Tibial nerve (tissue), 4 donors: ENCODE results near the gene BTNL3. TPM values are rescaled to one million over a fixed set of nuclear protein-coding genes. Genes with fewer than 3 reads are reported as not detected.

Experiments used
- DNase-seq, 2 donors: peaks; one replicate each; pipeline ENCODE4 v3.0.0-alpha.2; 2019; ENCODE audit warnings: low spot score in 2 of 2
- H3K27ac ChIP-seq, 4 donors: fragments of 200-600 bp; sonication (generic) in 3 of 4; one replicate each; pipeline ENCODE4 v1.5.1; 2017 to 2019; ENCODE audit warnings: mild to moderate bottlenecking in 1 of 4
- H3K27me3 ChIP-seq, 2 donors: fragments of 200-600 bp; sonication (generic) in 1 of 2; one replicate each; pipeline versions ENCODE4 v1.5.1 to v1.6.0; 2017 to 2019
- H3K36me3 ChIP-seq, 3 donors: fragments of 200-600 bp; sonication (generic); one replicate each; pipeline ENCODE4 v1.5.1; 2018 to 2019
- H3K4me1 ChIP-seq, 4 donors: fragments of 200-600 bp; sonication (generic) in 3 of 4; one replicate each; pipeline ENCODE4 v1.5.1; 2017 to 2019
- H3K4me3 ChIP-seq, 4 donors: fragments of 200-600 bp; sonication (generic) in 3 of 4; one replicate each; pipeline ENCODE4 v1.5.1; 2017 to 2019; ENCODE audit warnings: mild to moderate bottlenecking in 1 of 4, moderate library complexity in 1 of 4
- H3K9me3 ChIP-seq, 4 donors: fragments of 200-600 bp; sonication (generic) in 3 of 4; one replicate each; pipeline ENCODE4 v1.5.1; 2017 to 2019
- CTCF ChIP-seq, 5 experiments: fragments of 200-600 bp in 3 of 5; fragments of 450-650 bp in 2 of 5; sonication (generic) in 3 of 5; IDR thresholded peaks; one replicate each; pipeline ENCODE4 v1.5.1; 2016 to 2019; ENCODE audit warnings: antibody characterized with exemption in 5 of 5, mild to moderate bottlenecking in 3 of 5, moderate library complexity in 2 of 5
- EP300 ChIP-seq, 2 donors: sonication (generic); formaldehyde crosslinking; IDR thresholded peaks; one replicate each; pipeline ENCODE4 v1.6.1; 2017; ENCODE audit warnings: antibody characterized with exemption in 2 of 2, mild to moderate bottlenecking in 1 of 2
- POLR2A ChIP-seq, 2 donors: fragments of 450-650 bp; IDR thresholded peaks; one replicate each; pipeline ENCODE4 v1.6.1; 2017; ENCODE audit warnings: antibody characterized with exemption in 2 of 2, mild to moderate bottlenecking in 2 of 2, moderate library complexity in 2 of 2
- WGBS, 2 donors: methylation state at CpG; one replicate each; pipeline ENCODE4 v1.1.5; 2018; 5-methylcytosine and 5-hydroxymethylcytosine counted together
- total RNA-seq, 4 donors: library from RNA; depleted of rRNA; stranded (reverse); fragments of >200 nt; gene quantifications; one replicate each; pipeline ENCODE4 v1.1.0, GENCODE V29; 2016

BTNL3 gene
- total RNA-seq: not detected

DNA sequence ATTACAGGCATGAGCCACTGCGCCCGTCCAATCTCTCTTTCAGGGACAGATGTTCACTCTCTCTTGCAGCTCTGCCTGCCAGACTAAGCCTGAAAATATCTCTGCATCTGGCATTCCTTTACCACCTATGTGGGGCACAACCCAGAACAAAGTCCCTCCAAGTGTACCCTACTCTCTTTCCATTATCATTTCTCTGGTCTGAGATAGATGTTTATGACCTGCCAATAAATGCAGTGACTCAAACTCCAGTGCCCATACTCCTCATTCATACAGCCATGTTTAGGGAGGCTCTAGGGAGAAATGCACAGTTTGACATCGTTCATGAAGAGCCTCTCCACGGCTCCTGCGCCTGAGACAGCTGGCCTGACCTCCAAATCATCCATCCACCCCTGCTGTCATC is at the start of gene BTNL3:
TSS of gene BTNL3 (plus strand) at position 255 of the 400 bp plus-strand sequence. CDS start 183 bp downstream, outside the sequence.
- TF ChIP-seq CTCF (IDR thresholded peaks at IDR 0.05) (no peak), EP300 (IDR thresholded peaks at IDR 0.05) (no peak)

DNA sequence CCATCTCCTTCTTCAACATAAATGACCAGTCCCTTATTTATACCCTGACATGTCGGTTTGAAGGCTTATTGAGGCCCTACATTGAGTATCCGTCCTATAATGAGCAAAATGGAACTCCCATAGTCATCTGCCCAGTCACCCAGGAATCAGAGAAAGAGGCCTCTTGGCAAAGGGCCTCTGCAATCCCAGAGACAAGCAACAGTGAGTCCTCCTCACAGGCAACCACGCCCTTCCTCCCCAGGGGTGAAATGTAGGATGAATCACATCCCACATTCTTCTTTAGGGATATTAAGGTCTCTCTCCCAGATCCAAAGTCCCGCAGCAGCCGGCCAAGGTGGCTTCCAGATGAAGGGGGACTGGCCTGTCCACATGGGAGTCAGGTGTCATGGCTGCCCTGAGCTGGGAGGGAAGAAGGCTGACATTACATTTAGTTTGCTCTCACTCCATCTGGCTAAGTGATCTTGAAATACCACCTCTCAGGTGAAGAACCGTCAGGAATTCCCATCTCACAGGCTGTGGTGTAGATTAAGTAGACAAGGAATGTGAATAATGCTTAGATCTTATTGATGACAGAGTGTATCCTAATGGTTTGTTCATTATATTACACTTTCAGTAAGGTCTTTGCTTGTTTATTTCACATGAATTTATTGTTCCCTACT is 38.2 kb upstream of the BTNL3 start:
- DNase-seq: no peak
- WGBS, 2 donors: 72 to 85% methylated on average over 6 of the region's 6 CpGs
- no peaks in the 10 kb centered on the region for H3K4me1 ChIP-seq
- H3K9me3 ChIP-seq: no peaks in the 10 kb centered on the region
- H3K27ac ChIP-seq: no peak overlapping the region
- H3K36me3 ChIP-seq: no peaks in the 10 kb centered on the region
- H3K4me3 ChIP-seq: no peak overlapping the region
- TF ChIP-seq POLR2A (IDR thresholded peaks at IDR 0.05) (no peak), CTCF (IDR thresholded peaks at IDR 0.05) (no peak), EP300 (IDR thresholded peaks at IDR 0.05) (no peak)
- H3K27me3 ChIP-seq: no peaks in the 10 kb centered on the region

More for the DNA sequence above, at the start of gene BTNL3:
- H3K27ac ChIP-seq: peak within 1 kb of the TSS in 1 of 4 donors; percentile 64
- H3K4me3 ChIP-seq: peak within 1 kb of the TSS in 1 of 4 donors; percentile 3
- 74 to 75% methylated on average over 5 of the region's 5 CpGs for WGBS, 2 donors
- no peak for DNase-seq
- H3K4me1 ChIP-seq: no peaks in the 10 kb centered on the region
- no peaks in the 10 kb centered on the region for H3K27me3 ChIP-seq
- H3K36me3 ChIP-seq: no peaks in the 10 kb centered on the region
- H3K9me3 ChIP-seq: no peaks in the 10 kb centered on the region

- no peaks in the 10 kb centered on the region for H3K27me3 ChIP-seq
- H3K4me3 ChIP-seq: no peak overlapping the region
- no peaks in the 10 kb centered on the region for H3K36me3 ChIP-seq
- H3K9me3 ChIP-seq: no peaks in the 10 kb centered on the region
- H3K4me1 ChIP-seq: no peaks in the 10 kb centered on the region
- TF ChIP-seq CTCF (IDR thresholded peaks at IDR 0.05): no peak
- no peak for TF ChIP-seq EP300 (IDR thresholded peaks at IDR 0.05)
- no peak for TF ChIP-seq POLR2A (IDR thresholded peaks at IDR 0.05)
- WGBS, 2 donors: 87 to 92% methylated on average over 5 of the region's 5 CpGs
- DNase-seq: no peak
- no peak overlapping the region for H3K27ac ChIP-seq
These were observed 29.0 kb upstream of the BTNL3 start for GRCh38 chr5:180959661-180960060.

DNA sequence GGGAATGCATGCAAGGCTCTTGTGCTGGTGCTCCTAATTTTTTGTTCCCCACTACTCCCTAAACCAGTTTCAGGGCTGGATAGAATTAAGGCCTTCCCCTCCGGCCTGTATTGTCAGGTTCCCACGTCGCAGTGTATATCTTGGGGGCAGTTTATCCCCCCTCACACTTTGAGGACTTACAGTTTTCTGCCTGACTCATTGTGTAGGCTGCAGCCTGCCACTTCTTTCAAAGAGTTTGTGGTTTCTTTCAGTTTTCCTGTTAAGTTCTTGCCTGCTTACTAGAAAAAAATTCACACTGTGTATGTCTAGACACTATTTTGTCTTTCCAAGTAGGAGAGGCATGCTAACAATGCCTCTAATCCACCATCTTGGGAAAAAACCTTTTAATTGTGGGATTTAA is 28.4 kb upstream of the BTNL3 start:
- 75 to 87% methylated on average over 3 of the region's 3 CpGs for WGBS, 2 donors

More for the DNA sequence above, 28.4 kb upstream of the BTNL3 start:
- Histone ChIP-seq H3K4me3 (no peak overlapping the region), H3K36me3 (no peaks in the 10 kb centered on the region), H3K27me3 (no peaks in the 10 kb centered on the region), H3K9me3 (no peaks in the 10 kb centered on the region), H3K4me1 (no peaks in the 10 kb centered on the region), H3K27ac (no peak overlapping the region)
- TF ChIP-seq CTCF (IDR thresholded peaks at IDR 0.05) (no peak), EP300 (IDR thresholded peaks at IDR 0.05) (no peak), POLR2A (IDR thresholded peaks at IDR 0.05) (no peak)
- DNase-seq: no peak
